GM12878 (cell line): ENCODE results near the gene MTSS2. TPM values are rescaled to one million over a fixed set of nuclear protein-coding genes. Genes with fewer than 3 reads are reported as not detected.

Experiments
- ATAC-seq: fragments of 200-7000 bp; cut with Tn5 transposase; 3 replicates; pipeline ENCODE4 v1.9.1; 2020; ENCODE audit warnings: mild to moderate bottlenecking, moderate library complexity
- BruUV-seq: library from RNA; stranded (reverse); fragments of 400-500 nt; replicated peaks from 2 replicates; lab custom pipeline; 2021; lab: Mats Ljungman, UMichigan
- CTCF ChIA-PET: fragments of 300-600 bp; sonication (Branson Sonifier 250); formaldehyde crosslinking; extraction: SDS; loops from one replicate; lab custom pipeline; 2021; ENCODE audit warnings: inconsistent platforms; lab: Yijun Ruan, JAX
- POLR2A ChIA-PET: fragments of 350-600 bp; formaldehyde crosslinking; extraction: SDS; loops from one replicate; lab custom pipeline; 2021; ENCODE audit warnings: inconsistent platforms; lab: Charles Lee
- RAD21 ChIA-PET: fragments of 300-600 bp; sonication (Branson Sonifier 250); formaldehyde crosslinking; loops from one replicate; lab custom pipeline; 2023; ENCODE audit warnings: antibody characterized with exemption; ENCODE audit not compliant: unreplicated experiment; lab: Charles Lee
- SMC1A ChIA-PET: fragments of 300-600 bp; sonication (Branson Sonifier 250); formaldehyde crosslinking; loops from one replicate; lab custom pipeline; 2023; ENCODE audit not compliant: unreplicated experiment, uncharacterized antibody; lab: Charles Lee
- DNase-seq: peaks from one replicate; pipeline ENCODE4 v3.0.0-alpha.2; 2011; ENCODE audit warnings: low read depth, low spot score
- FAIRE-seq: peaks from 3 replicates; lab custom pipeline; 2011; peaks lifted over from hg19 to GRCh38; lab: Jason Lieb, UNC
- H2AFZ ChIP-seq: 2 replicates; pipeline ENCODE4 v1.6.0; 2011; ENCODE audit warnings: low read depth, low read length, control low read depth; ENCODE audit not compliant: control insufficient read depth
- H3K27ac ChIP-seq: 2 replicates; pipeline ENCODE4 v1.5.1; 2011; ENCODE audit warnings: control low read depth; ENCODE audit not compliant: control insufficient read depth, insufficient read depth
- H3K27me3 ChIP-seq, 2 experiments: replicated peaks in 1 of 2; 2 replicates each; pipeline versions ENCODE4 v1.6.0 to v1.6.1; 2011; ENCODE audit warnings: low read length in 1 of 2; ENCODE audit not compliant: control insufficient read depth in 2 of 2, insufficient read depth in 2 of 2
- H3K36me3 ChIP-seq, 2 experiments: 2 replicates each; pipeline ENCODE4 v1.5.1; 2011; ENCODE audit warnings: low read length in 1 of 2; ENCODE audit not compliant: control insufficient read depth in 2 of 2, insufficient read depth in 2 of 2
- H3K4me1 ChIP-seq: 2 replicates; pipeline ENCODE4 v1.6.1; 2011; ENCODE audit warnings: mild to moderate bottlenecking, low read length, moderate library complexity, mixed read lengths; ENCODE audit not compliant: control insufficient read depth, insufficient read depth
- H3K4me2 ChIP-seq: 2 replicates; pipeline ENCODE4 v1.6.0; 2011; ENCODE audit warnings: control low read depth; ENCODE audit not compliant: control insufficient read depth, insufficient read depth
- H3K4me3 ChIP-seq: fragments of 200-600 bp; sonication (generic); 2 replicates; pipeline ENCODE4 v1.5.1; 2016
- H3K79me2 ChIP-seq: 2 replicates; pipeline ENCODE4 v1.6.0; 2011; ENCODE audit warnings: low read length; ENCODE audit not compliant: control insufficient read depth, insufficient read depth
- H3K9ac ChIP-seq: 2 replicates; pipeline ENCODE4 v1.8.0; 2011; ENCODE audit warnings: low read length, control low read depth, mixed read lengths; ENCODE audit not compliant: control insufficient read depth, insufficient read depth
- H3K9me3 ChIP-seq: replicated peaks from 3 replicates; pipeline ENCODE4 v1.5.1; 2011; ENCODE audit warnings: mild to moderate bottlenecking, low read length; ENCODE audit not compliant: control insufficient read depth, insufficient read depth
- H4K20me1 ChIP-seq: 2 replicates; pipeline ENCODE4 v1.6.0; 2011; ENCODE audit not compliant: control insufficient read depth, insufficient read depth
- BHLHE40 ChIP-seq, 2 experiments: fragments of 450-650 bp in 1 of 2; IDR thresholded peaks; 2 replicates each; pipeline ENCODE4 v1.6.1; 2011 to 2017; ENCODE audit warnings: low read depth in 2 of 2, borderline replicate concordance in 1 of 2, improper control_type of control experiment in 1 of 2, low read length in 1 of 2, mild to moderate bottlenecking in 1 of 2
- CHD1 ChIP-seq: IDR thresholded peaks from 2 replicates; pipeline ENCODE4 v1.6.1; 2012; ENCODE audit warnings: low read depth, low read length, improper control_type of control experiment
- EGR1 ChIP-seq, 2 experiments: IDR thresholded peaks; 1 replicate in 1 of 2; 2 replicates in 1 of 2; pipeline ENCODE4 v1.6.1; 2011 to 2012; ENCODE audit warnings: low read depth in 2 of 2, low read length in 2 of 2, borderline replicate concordance in 1 of 2, mild to moderate bottlenecking in 1 of 2, moderate library complexity in 1 of 2
- LARP7 ChIP-seq: fragments of 450-650 bp; IDR thresholded peaks from 2 replicates; pipeline ENCODE4 v1.6.1; 2017; ENCODE audit warnings: mild to moderate bottlenecking
- MXI1 ChIP-seq: fragments of 150-350 bp; IDR thresholded peaks from 2 replicates; pipeline ENCODE4 v1.6.1; 2011; ENCODE audit warnings: low read depth, mild to moderate bottlenecking, inconsistent platforms, low read length, improper control_type of control experiment
- NFIC ChIP-seq: IDR thresholded peaks from 2 replicates; pipeline ENCODE4 v1.6.1; 2012; ENCODE audit warnings: low read depth, mild to moderate bottlenecking, inconsistent platforms, low read length, moderate library complexity
- NFXL1 ChIP-seq: fragments of 450-650 bp; IDR thresholded peaks from 2 replicates; pipeline ENCODE4 v1.6.1; 2017; ENCODE audit warnings: antibody characterized with exemption, mild to moderate bottlenecking, borderline replicate concordance
- NRF1 ChIP-seq: conservative IDR thresholded peaks from 2 replicates; pipeline ENCODE4 v1.6.1; 2011; ENCODE audit warnings: mild to moderate bottlenecking, low read depth, low read length, improper control_type of control experiment
- RAD51 ChIP-seq: fragments of 450-650 bp; IDR thresholded peaks from 2 replicates; pipeline ENCODE4 v1.6.1; 2016; ENCODE audit warnings: moderate library complexity, mild to moderate bottlenecking, inconsistent platforms
- RUNX3 ChIP-seq: IDR thresholded peaks from 2 replicates; pipeline ENCODE4 v1.6.1; 2012; ENCODE audit warnings: low read length, inconsistent platforms
- SMC3 ChIP-seq: IDR thresholded peaks from 2 replicates; pipeline ENCODE4 v1.6.1; 2011; ENCODE audit warnings: low read length, improper control_type of control experiment, borderline replicate concordance
- SRF ChIP-seq, 2 experiments: IDR thresholded peaks; 2 replicates each; pipeline ENCODE4 v1.6.1; 2011; ENCODE audit warnings: low read depth in 2 of 2, low read length in 2 of 2, mild to moderate bottlenecking in 1 of 2, moderate library complexity in 1 of 2
- TCF3 ChIP-seq: IDR thresholded peaks from 2 replicates; pipeline ENCODE4 v1.6.1; 2012; ENCODE audit warnings: low read depth, mild to moderate bottlenecking, low read length, borderline replicate concordance; ENCODE audit not compliant: insufficient read depth
- ZNF384 ChIP-seq: IDR thresholded peaks from 2 replicates; pipeline ENCODE4 v1.6.1; 2012; ENCODE audit warnings: low read depth, mild to moderate bottlenecking, low read length, improper control_type of control experiment, borderline replicate concordance
- WGBS: methylation state at CpG from one replicate; pipeline ENCODE4 v1.1.6; 2016; ENCODE audit warnings: low lambda C conversion rate; ENCODE audit not compliant: insufficient replicate concordance, insufficient coverage; ENCODE audit errors: missing lambda C conversion rate; 5-methylcytosine and 5-hydroxymethylcytosine counted together
- in situ Hi-C: fragments of 300-500 bp; cut with MboI; formaldehyde crosslinking; loops from 9 replicates; pipeline ENCODE4 v1.14.3; 2018; ENCODE audit warnings: mixed read lengths
- intact Hi-C: fragments of 100-400 bp; cut with micrococcal nuclease; formaldehyde crosslinking; loops from one replicate; pipeline ENCODE4 v1.14.2; 2022; ENCODE audit not compliant: unreplicated experiment
- polyA plus RNA-seq, 11 experiments: library from polyadenylated mRNA; depleted of rRNA in 4 of 11; unstranded in 6 of 11; stranded (reverse) in 5 of 11; fragments of >200 nt; fragmentation: Nextera tagmentation in 4 of 11; fragmentation: Illumina TruSeq in 1 of 11; extraction: Ambion mirVana in 4 of 11; extraction: Trizol in 1 of 11; gene quantifications; 1 replicate in 1 of 11; 2 replicates in 10 of 11; pipeline versions ENCODE4 v1.2.1 to v1.2.3, GENCODE V29; 2011 to 2016; ENCODE audit warnings: inconsistent platforms in 2 of 11, missing spikeins in 2 of 11, low read depth in 1 of 11
- total RNA-seq, 4 experiments: library from RNA; depleted of rRNA in 3 of 4; stranded (reverse); fragments of >200 nt in 3 of 4; fragmentation: Illumina TruSeq in 1 of 4; extraction: Trizol in 1 of 4; gene quantifications; 2 replicates each; pipeline versions ENCODE4 v1.2.1 to v1.2.3, GENCODE V29; 2013 to 2021
- TF ChIP-seq, protein P1 (sequence below): fragments of 450-650 bp; IDR thresholded peaks from 2 replicates; pipeline ENCODE4 v1.6.1; 2017; ENCODE audit warnings: mild to moderate bottlenecking, low read depth, inconsistent platforms; ENCODE audit not compliant: poor library complexity, severe bottlenecking

The MTSS2 gene
- total and polyA plus RNA-seq, 10 of the 15 experiments (the other 5 are each of a cell fraction or from before 2014, with no cell fraction given) = under 0.01 to 0.51 (median 0.14) TPM; not detected in 4

DNA sequence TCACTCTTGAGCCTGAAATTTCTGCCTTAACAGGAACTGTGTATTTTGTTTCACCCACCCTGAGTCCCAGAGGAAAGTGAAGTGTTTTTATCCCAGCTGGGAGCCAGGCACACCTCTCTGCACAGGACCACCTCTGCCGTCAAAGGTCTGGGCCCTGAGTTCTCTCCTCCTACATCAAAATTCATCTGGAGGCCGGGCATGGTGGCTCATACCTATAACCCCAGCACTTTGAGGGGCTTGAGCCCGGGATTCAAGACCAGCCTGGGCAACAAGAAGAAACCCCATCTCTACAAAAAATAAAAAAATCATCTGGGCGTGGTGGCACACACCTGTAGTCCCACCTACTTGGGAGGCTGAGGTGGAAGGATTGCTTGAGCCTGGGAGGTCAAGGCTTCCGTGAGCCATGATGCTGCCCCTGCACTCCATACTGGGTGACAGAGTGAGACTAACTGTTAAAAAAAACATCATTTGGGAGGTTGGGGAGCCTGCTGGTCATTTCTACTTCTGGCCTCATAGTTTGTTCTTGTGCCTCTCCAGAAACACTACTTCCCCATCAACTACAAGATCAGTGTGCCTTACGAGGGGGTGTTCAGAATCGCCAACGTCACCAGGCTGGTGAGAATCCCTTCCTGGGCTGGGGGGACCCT lies 29.7 kb downstream of the MTSS2 start (continued):
- TF ChIP-seq RUNX3 (no peak), NFIC (no peak)

DNA sequence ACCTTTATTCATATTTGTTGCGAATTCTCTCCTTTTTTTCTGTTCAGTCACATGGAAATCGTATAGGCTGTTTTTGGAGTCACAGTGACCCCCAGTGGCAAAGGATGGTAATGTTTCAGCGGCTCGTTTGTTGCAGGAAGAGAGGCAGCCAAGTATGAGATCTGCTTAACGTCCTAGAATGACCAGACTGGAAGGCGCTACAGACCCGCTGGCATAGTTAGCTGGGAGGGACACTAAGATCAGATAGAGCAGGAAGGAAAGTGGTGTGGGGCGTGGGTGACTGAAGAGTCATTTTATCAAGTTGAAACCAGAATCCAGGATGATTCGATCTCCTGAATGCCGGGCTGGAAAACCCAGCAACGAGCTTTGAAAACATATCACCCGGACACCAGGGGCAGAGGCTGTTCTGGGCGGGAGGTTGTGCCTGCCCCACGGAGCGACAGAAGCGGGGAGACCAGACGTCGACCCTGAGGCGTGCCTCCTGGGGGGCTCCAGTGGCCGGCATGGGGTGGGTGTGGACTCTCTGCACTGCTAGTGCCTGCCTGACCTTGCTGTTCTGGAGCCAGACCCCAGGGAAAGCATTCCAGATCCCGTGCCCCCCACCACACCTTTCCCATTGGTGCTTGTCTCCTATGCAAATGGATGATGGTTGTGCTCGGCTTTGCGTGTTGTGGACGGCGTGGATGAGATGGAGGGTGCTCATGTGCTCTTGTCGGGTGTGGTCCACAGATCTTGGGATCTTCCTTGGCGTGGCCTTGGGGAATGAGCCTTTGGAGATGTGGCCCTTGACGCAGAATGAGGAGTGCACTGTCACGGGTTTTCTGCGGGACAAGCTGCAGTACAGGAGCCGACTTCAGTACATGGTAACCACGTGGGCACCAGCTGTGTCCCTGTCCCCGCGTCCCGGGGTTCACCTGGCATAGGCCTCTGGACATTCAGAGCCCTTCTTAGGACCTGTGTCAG lies 31.8 kb downstream of the MTSS2 start:
- BruUV-seq = no TSS peak
- SMC1A ChIA-PET = interaction anchor here (0.6 to 2.1 kb wide), 11 partner anchors 14 to 858 kb away, joined by 3 to 7 read pairs (median 3); no protein-coding TSS in a partner anchor
- FAIRE-seq (peak; percentile 90), DNase-seq (peak; percentile 44), ATAC-seq (peak; percentile 86)
- H3K9ac ChIP-seq = no peak overlapping the region
- H2AFZ ChIP-seq = peak overlapping the region; percentile 85
- H3K27me3 ChIP-seq = no peaks in the 10 kb centered on the region
- 32% methylated on average over 32 of the region's 35 CpGs for WGBS
- no peaks in the 10 kb centered on the region for H3K9me3 ChIP-seq
- H3K79me2 ChIP-seq = no peaks in the 10 kb centered on the region
- RAD21 ChIA-PET = interaction anchor here (0.7 to 1.6 kb wide), 8 partner anchors 73 to 356 kb away, joined by 3 to 5 read pairs (median 3); no protein-coding TSS in a partner anchor
- no peaks in the 10 kb centered on the region for H4K20me1 ChIP-seq
- in situ Hi-C loops (loop anchor here (5.0 kb wide), 1 partner anchor 287 kb away; no protein-coding TSS in a partner anchor), intact Hi-C loops (loop anchor here (1.0 to 10.0 kb wide), 5 partner anchors 77 to 489 kb away; no protein-coding TSS in a partner anchor)
- no peak overlapping the region for H3K4me3 ChIP-seq
- H3K4me2 ChIP-seq = no peak overlapping the region
- no peak overlapping the region for H3K27ac ChIP-seq
- POLR2A ChIA-PET = no interaction called here
- H3K36me3 ChIP-seq = no peaks in the 10 kb centered on the region
- no peaks in the 10 kb centered on the region for H3K4me1 ChIP-seq
- CTCF ChIA-PET = interaction anchor here (0.5 to 3.3 kb wide), 22 partner anchors 8 to 857 kb away, joined by 3 to 28 read pairs (median 4); partner anchors contain the start of gene DDX19A
- TF ChIP-seq LARP7 (no peak; the same call in 1 of the 2 replicates), EGR1 (IDR thresholded peaks at IDR 0.05; ENCODE audit: borderline replicate concordance in 1 of 2, low read depth in 2 of 2, low read length in 2 of 2) (no peak), NRF1 (no peak), NFXL1 (no peak), ZNF384 (peak; percentile 83), BHLHE40 (IDR thresholded peaks at IDR 0.05; ENCODE audit: borderline replicate concordance in 1 of 2, low read depth in 2 of 2, low read length in 1 of 2) (0 out of 4 replicates have a peak, but pooled peaks of 1 of the 2 experiments have one; percentile 33), SMC3 (peak; percentile 81), CHD1 (no peak), RAD51 (peak; percentile 58; the same call in 1 of the 2 replicates), SRF (IDR thresholded peaks at IDR 0.05; ENCODE audit: low read depth in 2 of 2, low read length in 2 of 2) (no peak), TCF3 (no peak), MXI1 (0 out of 2 replicates have a peak, but pooled peaks have one; percentile 22)
- TF ChIP-seq, protein P1, sequence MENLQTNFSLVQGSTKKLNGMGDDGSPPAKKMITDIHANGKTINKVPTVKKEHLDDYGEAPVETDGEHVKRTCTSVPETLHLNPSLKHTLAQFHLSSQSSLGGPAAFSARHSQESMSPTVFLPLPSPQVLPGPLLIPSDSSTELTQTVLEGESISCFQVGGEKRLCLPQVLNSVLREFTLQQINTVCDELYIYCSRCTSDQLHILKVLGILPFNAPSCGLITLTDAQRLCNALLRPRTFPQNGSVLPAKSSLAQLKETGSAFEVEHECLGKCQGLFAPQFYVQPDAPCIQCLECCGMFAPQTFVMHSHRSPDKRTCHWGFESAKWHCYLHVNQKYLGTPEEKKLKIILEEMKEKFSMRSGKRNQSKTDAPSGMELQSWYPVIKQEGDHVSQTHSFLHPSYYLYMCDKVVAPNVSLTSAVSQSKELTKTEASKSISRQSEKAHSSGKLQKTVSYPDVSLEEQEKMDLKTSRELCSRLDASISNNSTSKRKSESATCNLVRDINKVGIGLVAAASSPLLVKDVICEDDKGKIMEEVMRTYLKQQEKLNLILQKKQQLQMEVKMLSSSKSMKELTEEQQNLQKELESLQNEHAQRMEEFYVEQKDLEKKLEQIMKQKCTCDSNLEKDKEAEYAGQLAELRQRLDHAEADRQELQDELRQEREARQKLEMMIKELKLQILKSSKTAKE = no peak
